DND-41 (cell line): ENCODE data around the gene SYT9.

ENCODE experiments used
- EZH2 ChIP-seq: IDR thresholded peaks from 3 replicates; pipeline ENCODE4 v1.6.1; 2012; ENCODE audit warnings: borderline replicate concordance, low read depth, mild to moderate bottlenecking, moderate library complexity, low read length, inconsistent platforms; ENCODE audit not compliant: severe bottlenecking
- TF ChIP-seq, protein P1 (sequence below): IDR thresholded peaks from 2 replicates; pipeline ENCODE4 v1.5.1; 2012; ENCODE audit warnings: borderline replicate concordance, low read length, moderate library complexity, mild to moderate bottlenecking; ENCODE audit not compliant: poor library complexity, severe bottlenecking; ENCODE audit errors: extremely low read depth

DNA sequence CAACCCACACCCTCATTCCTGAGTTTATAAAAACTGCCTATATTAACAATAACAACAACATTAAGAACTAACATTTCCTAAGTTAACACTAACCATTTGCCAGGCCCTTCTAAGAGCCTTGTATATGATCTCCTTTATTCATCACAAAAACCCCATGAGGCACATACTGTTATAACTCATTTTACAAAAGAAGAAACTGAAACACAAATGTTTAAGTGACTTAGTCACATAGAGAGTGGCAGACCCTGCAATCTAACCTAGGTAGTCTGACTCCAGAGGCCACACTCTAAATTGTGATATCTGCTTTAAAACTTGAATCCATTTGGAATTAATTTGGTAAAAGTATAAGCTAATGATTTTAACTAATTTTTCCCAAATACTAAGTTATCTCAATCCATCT, 116.1 kb downstream of the SYT9 start:
- TF ChIP-seq, protein P1, sequence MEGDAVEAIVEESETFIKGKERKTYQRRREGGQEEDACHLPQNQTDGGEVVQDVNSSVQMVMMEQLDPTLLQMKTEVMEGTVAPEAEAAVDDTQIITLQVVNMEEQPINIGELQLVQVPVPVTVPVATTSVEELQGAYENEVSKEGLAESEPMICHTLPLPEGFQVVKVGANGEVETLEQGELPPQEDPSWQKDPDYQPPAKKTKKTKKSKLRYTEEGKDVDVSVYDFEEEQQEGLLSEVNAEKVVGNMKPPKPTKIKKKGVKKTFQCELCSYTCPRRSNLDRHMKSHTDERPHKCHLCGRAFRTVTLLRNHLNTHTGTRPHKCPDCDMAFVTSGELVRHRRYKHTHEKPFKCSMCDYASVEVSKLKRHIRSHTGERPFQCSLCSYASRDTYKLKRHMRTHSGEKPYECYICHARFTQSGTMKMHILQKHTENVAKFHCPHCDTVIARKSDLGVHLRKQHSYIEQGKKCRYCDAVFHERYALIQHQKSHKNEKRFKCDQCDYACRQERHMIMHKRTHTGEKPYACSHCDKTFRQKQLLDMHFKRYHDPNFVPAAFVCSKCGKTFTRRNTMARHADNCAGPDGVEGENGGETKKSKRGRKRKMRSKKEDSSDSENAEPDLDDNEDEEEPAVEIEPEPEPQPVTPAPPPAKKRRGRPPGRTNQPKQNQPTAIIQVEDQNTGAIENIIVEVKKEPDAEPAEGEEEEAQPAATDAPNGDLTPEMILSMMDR = no peak
- no peak for TF ChIP-seq EZH2
